Measurements from ENCODE around the gene MACROD2.

DNA sequence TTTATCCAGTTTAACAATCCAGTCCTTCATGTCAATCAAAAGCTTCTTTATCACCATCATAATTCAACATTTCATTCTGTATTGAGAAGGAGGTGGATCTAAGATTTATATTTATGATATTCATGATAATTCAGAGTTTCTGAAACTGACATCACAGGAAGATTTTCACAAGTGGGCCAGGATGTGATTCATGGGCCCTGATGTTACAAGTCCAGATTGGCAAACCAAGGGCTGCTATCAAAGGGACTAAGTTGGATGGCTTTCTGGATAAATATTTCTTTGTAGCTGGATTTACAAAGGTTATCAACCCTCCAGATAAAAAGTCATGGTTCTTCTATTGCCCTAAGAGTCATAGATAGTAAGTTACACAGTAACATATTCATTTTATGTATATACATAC is 1711.4 kb downstream of the MACROD2 start:
- TF ChIP-seq, protein P1, sequence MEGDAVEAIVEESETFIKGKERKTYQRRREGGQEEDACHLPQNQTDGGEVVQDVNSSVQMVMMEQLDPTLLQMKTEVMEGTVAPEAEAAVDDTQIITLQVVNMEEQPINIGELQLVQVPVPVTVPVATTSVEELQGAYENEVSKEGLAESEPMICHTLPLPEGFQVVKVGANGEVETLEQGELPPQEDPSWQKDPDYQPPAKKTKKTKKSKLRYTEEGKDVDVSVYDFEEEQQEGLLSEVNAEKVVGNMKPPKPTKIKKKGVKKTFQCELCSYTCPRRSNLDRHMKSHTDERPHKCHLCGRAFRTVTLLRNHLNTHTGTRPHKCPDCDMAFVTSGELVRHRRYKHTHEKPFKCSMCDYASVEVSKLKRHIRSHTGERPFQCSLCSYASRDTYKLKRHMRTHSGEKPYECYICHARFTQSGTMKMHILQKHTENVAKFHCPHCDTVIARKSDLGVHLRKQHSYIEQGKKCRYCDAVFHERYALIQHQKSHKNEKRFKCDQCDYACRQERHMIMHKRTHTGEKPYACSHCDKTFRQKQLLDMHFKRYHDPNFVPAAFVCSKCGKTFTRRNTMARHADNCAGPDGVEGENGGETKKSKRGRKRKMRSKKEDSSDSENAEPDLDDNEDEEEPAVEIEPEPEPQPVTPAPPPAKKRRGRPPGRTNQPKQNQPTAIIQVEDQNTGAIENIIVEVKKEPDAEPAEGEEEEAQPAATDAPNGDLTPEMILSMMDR (IDR thresholded peaks at IDR 0.05): no peak
- TF ChIP-seq POLR2A (IDR thresholded peaks at IDR 0.05): no peak
